Choroid plexus epithelial cell (primary cell): Measurements from ENCODE around the gene NT5C.

Experiments used
- DNase-seq: peaks from one replicate; pipeline ENCODE4 v3.0.0-alpha.2; 2010; ENCODE audit warnings: low read depth
- H3K4me3 ChIP-seq: 2 replicates; pipeline ENCODE4 v1.5.1; 2011; ENCODE audit warnings: low read depth, mild to moderate bottlenecking, control low read depth, low read length, moderate library complexity
- TF ChIP-seq, protein P1 (sequence below): conservative IDR thresholded peaks from 2 replicates; pipeline ENCODE4 v1.5.1; 2011; ENCODE audit warnings: low read depth, mild to moderate bottlenecking, control low read depth, inconsistent platforms, low read length, moderate library complexity

NT5C gene

GRCh38 chr17:75124819-75125162 is 6.8 kb downstream of the NT5C start:
- TF ChIP-seq, protein P1, sequence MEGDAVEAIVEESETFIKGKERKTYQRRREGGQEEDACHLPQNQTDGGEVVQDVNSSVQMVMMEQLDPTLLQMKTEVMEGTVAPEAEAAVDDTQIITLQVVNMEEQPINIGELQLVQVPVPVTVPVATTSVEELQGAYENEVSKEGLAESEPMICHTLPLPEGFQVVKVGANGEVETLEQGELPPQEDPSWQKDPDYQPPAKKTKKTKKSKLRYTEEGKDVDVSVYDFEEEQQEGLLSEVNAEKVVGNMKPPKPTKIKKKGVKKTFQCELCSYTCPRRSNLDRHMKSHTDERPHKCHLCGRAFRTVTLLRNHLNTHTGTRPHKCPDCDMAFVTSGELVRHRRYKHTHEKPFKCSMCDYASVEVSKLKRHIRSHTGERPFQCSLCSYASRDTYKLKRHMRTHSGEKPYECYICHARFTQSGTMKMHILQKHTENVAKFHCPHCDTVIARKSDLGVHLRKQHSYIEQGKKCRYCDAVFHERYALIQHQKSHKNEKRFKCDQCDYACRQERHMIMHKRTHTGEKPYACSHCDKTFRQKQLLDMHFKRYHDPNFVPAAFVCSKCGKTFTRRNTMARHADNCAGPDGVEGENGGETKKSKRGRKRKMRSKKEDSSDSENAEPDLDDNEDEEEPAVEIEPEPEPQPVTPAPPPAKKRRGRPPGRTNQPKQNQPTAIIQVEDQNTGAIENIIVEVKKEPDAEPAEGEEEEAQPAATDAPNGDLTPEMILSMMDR = no peak
- DNase-seq = no peak
- no peak overlapping the region for H3K4me3 ChIP-seq

DNA sequence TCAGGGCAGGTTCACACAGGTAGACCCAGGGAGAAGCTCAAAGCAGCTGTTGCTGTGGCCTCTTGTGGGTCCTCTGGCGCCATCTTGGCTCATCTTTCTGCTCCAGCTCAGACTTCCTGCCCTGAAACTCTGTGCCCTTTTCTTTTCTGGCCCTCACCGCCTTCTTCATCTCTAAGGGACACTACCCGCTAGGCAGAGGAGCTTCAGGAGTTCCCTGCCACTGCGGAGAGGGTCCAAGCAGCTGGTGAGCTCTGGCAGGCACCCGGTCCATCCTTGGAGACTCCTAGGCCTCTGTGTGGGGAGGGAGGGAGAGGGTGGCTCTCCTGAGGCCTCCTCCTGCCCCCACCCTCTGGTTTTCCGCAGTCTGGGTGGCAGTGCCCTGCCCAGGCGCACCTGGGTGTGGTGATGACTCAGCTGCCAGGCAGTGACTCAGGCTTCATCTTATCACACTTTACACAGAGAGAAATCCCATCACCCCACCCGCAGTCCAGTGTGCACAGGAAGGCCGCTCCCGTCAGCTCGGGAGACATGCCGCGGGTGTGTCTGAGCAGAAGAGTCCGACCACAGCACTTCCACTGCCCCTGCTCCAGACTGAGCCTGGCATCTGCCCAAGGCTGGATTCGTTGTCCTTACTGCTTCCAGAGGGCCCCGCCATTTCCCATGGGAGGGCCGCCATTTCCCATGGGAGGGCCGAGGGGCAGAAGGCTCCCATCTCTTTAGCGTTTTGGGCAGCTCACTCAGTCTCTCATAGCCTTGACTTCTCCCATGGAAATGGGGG is 7.3 kb downstream of the NT5C start:
- TF ChIP-seq, protein P1 = no peak
- peak; percentile 34 for DNase-seq
- no peak overlapping the region for H3K4me3 ChIP-seq

GRCh38 chr17:75118307-75118706 is 13.2 kb downstream of the NT5C start:
- TF ChIP-seq, protein P1 = no peak
- no peak for DNase-seq
- H3K4me3 ChIP-seq = no peak overlapping the region

GRCh38 chr17:75116737-75117136 is 14.8 kb downstream of the NT5C start:
- DNase-seq = no peak
- no peak overlapping the region for H3K4me3 ChIP-seq
- TF ChIP-seq, protein P1 = no peak

- DNase-seq = no peak
- H3K4me3 ChIP-seq = no peak overlapping the region
- TF ChIP-seq, protein P1 = no peak
Measured at GRCh38 chr17:75115555-75115954, 16.0 kb downstream of the NT5C start.

- DNase-seq = no peak
- peak overlapping the region; percentile 67 for H3K4me3 ChIP-seq
- TF ChIP-seq, protein P1 = no peak
Measured at GRCh38 chr17:75114552-75115314, 16.8 kb downstream of the NT5C start.
